Ovary (tissue), 3 donors: ENCODE measurements around the gene PTGES2.

Source experiments
- EP300 ChIP-seq: sonication (generic); formaldehyde crosslinking; IDR thresholded peaks from one replicate; pipeline ENCODE4 v1.6.1; 2017; ENCODE audit warnings: antibody characterized with exemption
- POLR2A ChIP-seq: fragments of 450-650 bp; IDR thresholded peaks from one replicate; pipeline ENCODE4 v1.6.1; 2017; ENCODE audit warnings: antibody characterized with exemption, mild to moderate bottlenecking, moderate library complexity
- TF ChIP-seq, protein P1 (sequence below), 3 donors: fragments of 450-650 bp in 2 of 3; fragments of 200-600 bp in 1 of 3; IDR thresholded peaks; one replicate each; pipeline versions ENCODE4 v1.5.1 to v1.8.0; 2016 to 2022; ENCODE audit warnings: antibody characterized with exemption in 3 of 3, mild to moderate bottlenecking in 1 of 3
- donor health status: DM: no; HTN: no; CAD: no.

DNA sequence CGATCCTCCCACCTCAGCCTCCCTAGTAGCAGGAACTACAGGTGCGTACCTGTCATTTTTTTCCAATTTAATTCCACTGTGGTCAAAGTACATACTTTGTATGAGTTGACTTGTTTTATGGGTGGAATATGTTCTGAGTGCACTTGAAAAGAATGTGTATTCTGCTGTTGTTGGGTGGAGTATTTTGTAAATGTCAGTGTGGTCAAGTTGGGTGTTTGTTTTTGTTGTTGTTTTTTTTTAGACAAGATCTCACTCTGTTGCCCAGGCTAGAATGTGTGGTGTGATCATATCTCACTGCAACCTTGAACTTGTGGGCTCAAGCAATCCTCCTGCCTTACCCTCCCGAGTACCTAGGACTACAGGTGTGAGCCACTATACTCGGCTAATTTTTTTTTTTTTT lies 41.6 kb downstream of the PTGES2 start:
- no peak for TF ChIP-seq EP300
- no peak for TF ChIP-seq POLR2A
- TF ChIP-seq, protein P1, sequence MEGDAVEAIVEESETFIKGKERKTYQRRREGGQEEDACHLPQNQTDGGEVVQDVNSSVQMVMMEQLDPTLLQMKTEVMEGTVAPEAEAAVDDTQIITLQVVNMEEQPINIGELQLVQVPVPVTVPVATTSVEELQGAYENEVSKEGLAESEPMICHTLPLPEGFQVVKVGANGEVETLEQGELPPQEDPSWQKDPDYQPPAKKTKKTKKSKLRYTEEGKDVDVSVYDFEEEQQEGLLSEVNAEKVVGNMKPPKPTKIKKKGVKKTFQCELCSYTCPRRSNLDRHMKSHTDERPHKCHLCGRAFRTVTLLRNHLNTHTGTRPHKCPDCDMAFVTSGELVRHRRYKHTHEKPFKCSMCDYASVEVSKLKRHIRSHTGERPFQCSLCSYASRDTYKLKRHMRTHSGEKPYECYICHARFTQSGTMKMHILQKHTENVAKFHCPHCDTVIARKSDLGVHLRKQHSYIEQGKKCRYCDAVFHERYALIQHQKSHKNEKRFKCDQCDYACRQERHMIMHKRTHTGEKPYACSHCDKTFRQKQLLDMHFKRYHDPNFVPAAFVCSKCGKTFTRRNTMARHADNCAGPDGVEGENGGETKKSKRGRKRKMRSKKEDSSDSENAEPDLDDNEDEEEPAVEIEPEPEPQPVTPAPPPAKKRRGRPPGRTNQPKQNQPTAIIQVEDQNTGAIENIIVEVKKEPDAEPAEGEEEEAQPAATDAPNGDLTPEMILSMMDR (IDR thresholded peaks at IDR 0.05): no peak
